ENCODE measurements around the gene GBGT1. TPM values are rescaled to one million over a fixed set of nuclear protein-coding genes. Genes with fewer than 3 reads are reported as not detected.

Gene GBGT1
- total and polyA plus RNA-seq, 2 of the 4 experiments (the other 2 are of a cell fraction): 1.8 to 3.2 TPM

- ChIA-PET POLR2A (ENCODE audit: unreplicated experiment) (no interaction called here), CTCF (no interaction called here)
- Histone ChIP-seq H2BK120ac (ENCODE audit: low read depth, low read length) (no peak overlapping the region), H3K14ac (replicated peaks; ENCODE audit: low read depth, low read length) (no peak overlapping the region), H3K18ac (ENCODE audit: low read depth, low read length) (no peak overlapping the region), H3K9me3 (ENCODE audit: control insufficient read depth, insufficient read depth, low read length) (no peaks in the 10 kb centered on the region), H3K27ac (ENCODE audit: insufficient read depth, low read length) (no peak overlapping the region), H3K79me1 (ENCODE audit: low read depth in 1 of 2, low read length in 2 of 2) (peaks cover 17 to 47% of the 10 kb centered on the region in 2 experiments; a peak in 3 of 4 replicates), H3K27me3 (ENCODE audit: control insufficient read depth, insufficient read depth, low read length) (no peaks in the 10 kb centered on the region), H4K8ac (ENCODE audit: low read depth in 2 of 2, low read length in 2 of 2) (no peak overlapping the region), H3K36me3 (ENCODE audit: control insufficient read depth, insufficient read depth, low read length) (peaks cover 2% of the 10 kb centered on the region; the same call in 1 of the 2 replicates), H4K20me1 (ENCODE audit: insufficient read depth, low read length) (peaks cover 62% of the 10 kb centered on the region), H2AK9ac (replicated peaks; ENCODE audit: low read depth, low read length, poor library complexity) (no peak overlapping the region), H3K4ac (ENCODE audit: low read depth, low read length) (no peak overlapping the region), H3K23ac (ENCODE audit: low read depth, low read length) (no peak overlapping the region), H4K91ac (ENCODE audit: insufficient read depth, low read depth, low read length) (no peak overlapping the region), H2AFZ (replicated peaks; ENCODE audit: low read length, poor library complexity) (no peak overlapping the region), H2BK15ac (ENCODE audit: low read depth, low read length) (no peak overlapping the region), H3K4me3 (ENCODE audit: insufficient read depth, low read depth, low read length) (no peak overlapping the region), H3K4me2 (ENCODE audit: low read depth, low read length) (no peak overlapping the region), H3K56ac (ENCODE audit: extremely low read depth, insufficient read depth, low read length) (no peak overlapping the region), H3K4me1 (ENCODE audit: control insufficient read depth, insufficient read depth, low read length) (peaks cover 38% of the 10 kb centered on the region), H2BK5ac (ENCODE audit: low read depth, low read length, poor library complexity, severe bottlenecking) (no peak overlapping the region), H2BK20ac (ENCODE audit: low read depth, low read length) (no peak overlapping the region), H4K5ac (ENCODE audit: low read depth, low read length) (no peak overlapping the region), H2AK5ac (ENCODE audit: low read depth, low read length) (no peak overlapping the region), H3K9ac (ENCODE audit: low read depth, low read length) (no peak overlapping the region), H3K9me1 (ENCODE audit: insufficient read depth, low read length) (peaks cover 19% of the 10 kb centered on the region; the same call in 1 of the 2 replicates)
- no peak for TF ChIP-seq POLR2A (IDR thresholded peaks at IDR 0.05; ENCODE audit: low read depth, low read length)
- no peak for TF ChIP-seq BHLHE40 (IDR thresholded peaks at IDR 0.05; ENCODE audit: low read depth, low read length)
- TF ChIP-seq NFE2L2 (IDR thresholded peaks at IDR 0.05; ENCODE audit: low read depth, low read length): no peak
- no peak for TF ChIP-seq USF2 (IDR thresholded peaks at IDR 0.05; ENCODE audit: low read depth, low read length)
- no peak for TF ChIP-seq FOS (IDR thresholded peaks at IDR 0.05; ENCODE audit: low read depth, low read length)
- TF ChIP-seq MAFK (IDR thresholded peaks at IDR 0.05; ENCODE audit: low read depth, low read length): no peak
- TF ChIP-seq RAD21 (IDR thresholded peaks at IDR 0.05; ENCODE audit: low read length): no peak
- no peak for TF ChIP-seq CHD1 (IDR thresholded peaks at IDR 0.05; ENCODE audit: low read depth, low read length)
- no peak for TF ChIP-seq MXI1 (IDR thresholded peaks at IDR 0.05; ENCODE audit: borderline replicate concordance, low read depth, low read length)
- no peak for TF ChIP-seq MAZ (IDR thresholded peaks at IDR 0.05; ENCODE audit: borderline replicate concordance, low read depth, low read length)
- no peak for TF ChIP-seq RFX5 (IDR thresholded peaks at IDR 0.05; ENCODE audit: low read depth, low read length)
- no peak for TF ChIP-seq RCOR1 (IDR thresholded peaks at IDR 0.05; ENCODE audit: insufficient replicate concordance, low read length)
- TF ChIP-seq CEBPB (IDR thresholded peaks at IDR 0.05; ENCODE audit: low read depth, low read length): no peak
- in situ Hi-C loops (cut with MboI; ENCODE audit: low sequenced_read_pairs) (no loop called here), dilution Hi-C loops (cut with HindIII; ENCODE audit: low sequenced_read_pairs, unreplicated experiment) (no loop called here), intact Hi-C loops (cut with micrococcal nuclease) (no loop called here)
- DNase-seq: no peak
- WGBS, 2 experiments (ENCODE audit: extremely low coverage in 2 of 2, insufficient read length in 1 of 2): 100% methylated on average over 2 of the region's 10 CpGs; no CpG with 5 or more reads in 1 of the 2 experiments
- no peak for ATAC-seq (ENCODE audit: low read depth)
- no TSS peak for BruUV-seq (replicated peaks)
These were observed 32.9 kb downstream of the GBGT1 start for GRCh38 chr9:133130685-133131244.
